GM12878 (cell line): ENCODE data around the gene IL16. TPM values are rescaled to one million over a fixed set of nuclear protein-coding genes. Genes with fewer than 3 reads are reported as not detected.

Experiments used
- CREM ChIP-seq: IDR thresholded peaks from 2 replicates; pipeline ENCODE4 v1.6.1; 2014; ENCODE audit warnings: antibody characterized with exemption, low read depth
- IRF3 ChIP-seq: fragments of 450-650 bp; IDR thresholded peaks from 2 replicates; pipeline ENCODE4 v1.6.1; 2014; ENCODE audit warnings: mild to moderate bottlenecking
- KAT2A ChIP-seq: conservative IDR thresholded peaks from 2 replicates; pipeline ENCODE4 v1.6.1; 2011; ENCODE audit warnings: low read depth, low read length; ENCODE audit not compliant: control insufficient read depth
- KLF5 ChIP-seq: fragments of 450-650 bp; IDR thresholded peaks from 2 replicates; pipeline ENCODE4 v1.6.1; 2014; ENCODE audit warnings: mild to moderate bottlenecking; ENCODE audit not compliant: partially characterized antibody
- REST ChIP-seq: IDR thresholded peaks from 2 replicates; pipeline ENCODE4 v1.6.1; 2012; ENCODE audit warnings: mild to moderate bottlenecking, low read depth, low read length
- SRF ChIP-seq, 2 experiments: IDR thresholded peaks; 2 replicates each; pipeline ENCODE4 v1.6.1; 2011; ENCODE audit warnings: low read depth in 2 of 2, low read length in 2 of 2, mild to moderate bottlenecking in 1 of 2, moderate library complexity in 1 of 2
- SUZ12 ChIP-seq: fragments of 200-600 bp; sonication (generic); IDR thresholded peaks from one replicate; pipeline ENCODE4 v1.6.1; 2018; ENCODE audit warnings: antibody characterized with exemption, mild to moderate bottlenecking; ENCODE audit not compliant: unreplicated experiment
- TCF3 ChIP-seq: IDR thresholded peaks from 2 replicates; pipeline ENCODE4 v1.6.1; 2012; ENCODE audit warnings: low read depth, mild to moderate bottlenecking, low read length, borderline replicate concordance; ENCODE audit not compliant: insufficient read depth
- ZZZ3 ChIP-seq: IDR thresholded peaks from 2 replicates; pipeline ENCODE4 v1.6.1; 2011; ENCODE audit warnings: low read depth; ENCODE audit not compliant: control insufficient read depth, insufficient read length
- polyA plus RNA-seq, 11 experiments: library from polyadenylated mRNA; depleted of rRNA in 4 of 11; unstranded in 6 of 11; stranded (reverse) in 5 of 11; fragments of >200 nt; fragmentation: Nextera tagmentation in 4 of 11; fragmentation: Illumina TruSeq in 1 of 11; extraction: Ambion mirVana in 4 of 11; extraction: Trizol in 1 of 11; gene quantifications; 1 replicate in 1 of 11; 2 replicates in 10 of 11; pipeline versions ENCODE4 v1.2.1 to v1.2.3, GENCODE V29; 2011 to 2016; ENCODE audit warnings: inconsistent platforms in 2 of 11, missing spikeins in 2 of 11, low read depth in 1 of 11
- total RNA-seq, 4 experiments: library from RNA; depleted of rRNA in 3 of 4; stranded (reverse); fragments of >200 nt in 3 of 4; fragmentation: Illumina TruSeq in 1 of 4; extraction: Trizol in 1 of 4; gene quantifications; 2 replicates each; pipeline versions ENCODE4 v1.2.1 to v1.2.3, GENCODE V29; 2013 to 2021

The IL16 gene
- total and polyA plus RNA-seq, 10 of the 15 experiments (the other 5 are each of a cell fraction or from before 2014, with no cell fraction given), result 21.7 to 206 (median 44.5) TPM

GRCh38 chr15:81302701-81303109 lies 106.0 kb downstream of the IL16 start (continued):
- TF ChIP-seq CREM, result peak; percentile 19; the same call in 1 of the 2 replicates
- no peak for TF ChIP-seq ZZZ3
- no peak for TF ChIP-seq IRF3
- TF ChIP-seq SRF (IDR thresholded peaks at IDR 0.05; ENCODE audit: low read depth in 2 of 2, low read length in 2 of 2), result no peak
- TF ChIP-seq SUZ12, result no peak
- TF ChIP-seq TCF3, result no peak
- no peak for TF ChIP-seq KAT2A
- no peak for TF ChIP-seq KLF5
- TF ChIP-seq REST, result no peak
